ENCODE results near the gene RPL23.

Gene RPL23

DNA sequence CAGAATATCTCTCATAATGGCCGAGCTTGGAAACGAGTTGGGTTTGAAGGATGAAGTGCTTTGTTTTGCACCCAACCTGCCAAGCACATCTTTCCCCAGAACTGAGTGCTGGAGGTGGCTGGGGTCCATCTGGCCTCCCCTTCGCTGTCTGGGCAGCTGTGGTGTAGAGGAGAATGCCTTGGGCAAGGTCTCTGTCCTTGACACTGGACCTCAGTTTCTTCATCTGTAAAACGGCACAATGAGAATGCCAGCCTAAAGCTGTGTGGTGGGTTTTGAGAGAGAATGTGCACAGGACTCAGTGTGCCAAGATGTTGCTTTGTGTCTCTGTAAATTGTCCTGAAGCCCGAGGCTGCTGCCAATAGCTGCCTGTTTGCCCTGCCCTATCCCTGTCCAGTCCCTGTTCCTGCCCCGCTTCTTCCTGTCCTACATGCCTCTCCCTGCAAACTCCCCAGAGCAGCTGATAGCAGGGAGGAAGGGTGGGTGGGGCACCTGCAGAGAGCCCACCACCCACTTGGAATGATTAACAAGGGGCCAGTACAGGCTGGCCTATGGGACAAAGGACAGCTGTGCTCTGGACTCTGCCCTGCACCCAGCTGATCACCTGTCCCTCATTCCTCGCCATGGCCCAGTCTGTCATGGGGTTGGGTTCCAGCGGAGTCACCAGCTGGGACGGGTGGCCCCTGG lies 31.7 kb upstream of the RPL23 start:
- no peak for DNase-seq (ENCODE audit: low spot score)
- Histone ChIP-seq H3K9me3 (replicated peaks in 1 of 2; ENCODE audit: control insufficient read depth in 2 of 2, insufficient read depth in 1 of 2, low read depth in 1 of 2, low read length in 2 of 2) (no peaks in the 10 kb centered on the region), H3K9ac (ENCODE audit: low read depth, low read length, poor library complexity) (peak overlapping the region; percentile 60), H2AFZ (ENCODE audit: low read length) (no peak overlapping the region), H2AK5ac (ENCODE audit: low read depth, low read length) (peak overlapping the region; percentile 63), H3K27ac (replicated peaks; ENCODE audit: low read length) (peak overlapping the region; percentile 69), H4K91ac (ENCODE audit: low read depth, low read length, poor library complexity) (no peak overlapping the region), H4K8ac (ENCODE audit: low read depth, low read length) (no peak overlapping the region), H2BK5ac (ENCODE audit: low read length) (peak overlapping the region; percentile 45), H3K36me3 (replicated peaks in 1 of 2; ENCODE audit: control insufficient read depth in 2 of 2, insufficient read depth in 2 of 2, low read length in 2 of 2) (peaks cover 7 to 56% of the 10 kb centered on the region in 2 donors), H3K14ac (ENCODE audit: low read length) (no peak overlapping the region), H3K23ac (ENCODE audit: low read depth, low read length, poor library complexity) (no peak overlapping the region), H3K4me3 (ENCODE audit: low read length in 2 of 2) (no peak overlapping the region), H2BK120ac (ENCODE audit: low read depth, low read length) (no peak overlapping the region), H3K4me2 (ENCODE audit: insufficient read depth, low read length, poor library complexity, severe bottlenecking) (no peak overlapping the region), H3K18ac (ENCODE audit: low read length) (peak overlapping the region; percentile 91), H3K4ac (ENCODE audit: low read length) (peak overlapping the region; percentile 30), H3K79me1 (ENCODE audit: low read depth, low read length) (peaks cover 13% of the 10 kb centered on the region), H3K4me1 (ENCODE audit: control insufficient read depth in 2 of 2, insufficient read depth in 1 of 2, low read depth in 1 of 2, low read length in 2 of 2) (peaks cover 48 to 50% of the 10 kb centered on the region in 2 donors), H3K27me3 (ENCODE audit: control insufficient read depth in 3 of 3, insufficient read depth in 3 of 3, low read depth in 1 of 3, low read length in 3 of 3) (no peaks in the 10 kb centered on the region), H2BK15ac (ENCODE audit: low read length) (peak overlapping the region; percentile 60), H2BK12ac (ENCODE audit: low read length) (peak overlapping the region; percentile 24)
- WGBS, 2 donors (ENCODE audit: extremely low coverage in 2 of 2, insufficient read length in 2 of 2, insufficient replicate concordance in 1 of 2), result no CpG with 5 or more reads among the region's 9 CpGs

- no peak for DNase-seq (ENCODE audit: low spot score)
- H2BK120ac ChIP-seq (ENCODE audit: low read depth, low read length), result no peak overlapping the region
- no peak overlapping the region for H2BK12ac ChIP-seq (ENCODE audit: low read length)
- H4K8ac ChIP-seq (ENCODE audit: low read depth, low read length), result no peak overlapping the region
- H3K14ac ChIP-seq (ENCODE audit: low read length), result no peak overlapping the region
- H3K9me3 ChIP-seq (replicated peaks in 1 of 2; ENCODE audit: control insufficient read depth in 2 of 2, insufficient read depth in 1 of 2, low read depth in 1 of 2, low read length in 2 of 2), result no peaks in the 10 kb centered on the region
- peak overlapping the region; percentile 85 for H3K27ac ChIP-seq (replicated peaks; ENCODE audit: low read length)
- H3K79me1 ChIP-seq (ENCODE audit: low read depth, low read length), result peaks cover 13% of the 10 kb centered on the region
- no CpG with 5 or more reads among the region's 19 CpGs for WGBS, 2 donors (ENCODE audit: extremely low coverage in 2 of 2, insufficient read length in 2 of 2, insufficient replicate concordance in 1 of 2)
- no peak overlapping the region for H4K91ac ChIP-seq (ENCODE audit: low read depth, low read length, poor library complexity)
- H3K4me2 ChIP-seq (ENCODE audit: insufficient read depth, low read length, poor library complexity, severe bottlenecking), result peak overlapping the region; percentile 29
- peak overlapping the region; percentile 16 for H2AFZ ChIP-seq (ENCODE audit: low read length)
- H3K4me3 ChIP-seq (ENCODE audit: low read length in 2 of 2), result no peak overlapping the region
- no peak overlapping the region for H2BK5ac ChIP-seq (ENCODE audit: low read length)
- H3K9ac ChIP-seq (ENCODE audit: low read depth, low read length, poor library complexity), result no peak overlapping the region
- peaks cover 53 to 62% of the 10 kb centered on the region in 2 donors for H3K4me1 ChIP-seq (ENCODE audit: control insufficient read depth in 2 of 2, insufficient read depth in 1 of 2, low read depth in 1 of 2, low read length in 2 of 2)
- no peaks in the 10 kb centered on the region for H3K27me3 ChIP-seq (ENCODE audit: control insufficient read depth in 3 of 3, insufficient read depth in 3 of 3, low read depth in 1 of 3, low read length in 3 of 3)
- H3K4ac ChIP-seq (ENCODE audit: low read length), result no peak overlapping the region
- H2AK5ac ChIP-seq (ENCODE audit: low read depth, low read length), result peak overlapping the region; percentile 8
- peak overlapping the region; percentile 80 for H3K18ac ChIP-seq (ENCODE audit: low read length)
- H2BK15ac ChIP-seq (ENCODE audit: low read length), result no peak overlapping the region
- no peak overlapping the region for H3K23ac ChIP-seq (ENCODE audit: low read depth, low read length, poor library complexity)
- peaks cover 5 to 55% of the 10 kb centered on the region in 2 donors for H3K36me3 ChIP-seq (replicated peaks in 1 of 2; ENCODE audit: control insufficient read depth in 2 of 2, insufficient read depth in 2 of 2, low read length in 2 of 2)
Measured at GRCh38 chr17:38883592-38884526, 30.3 kb upstream of the RPL23 start.

DNA sequence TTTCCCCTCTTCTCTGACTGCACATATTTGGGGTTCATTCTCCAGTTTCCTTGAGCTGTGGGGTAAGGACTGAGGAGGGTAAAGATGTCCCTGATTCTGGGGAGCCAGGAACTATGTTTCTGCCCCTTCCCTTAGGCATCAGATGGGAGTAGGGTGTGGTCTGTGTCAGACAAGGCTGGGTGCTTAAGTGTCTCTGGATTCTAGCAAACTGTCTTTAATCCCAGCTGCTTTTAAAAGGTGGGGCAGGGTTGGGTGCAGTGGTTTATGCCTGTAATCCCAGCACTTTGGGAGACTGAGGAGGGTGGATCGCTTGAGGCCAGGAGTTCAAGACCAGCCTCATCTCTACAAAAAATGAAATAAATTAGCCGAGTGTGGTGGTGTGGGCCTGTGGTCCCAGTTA lies 29.3 kb upstream of the RPL23 start:
- Histone ChIP-seq H2AFZ (ENCODE audit: low read length) (no peak overlapping the region), H3K4me1 (ENCODE audit: control insufficient read depth in 2 of 2, insufficient read depth in 1 of 2, low read depth in 1 of 2, low read length in 2 of 2) (peaks cover 61 to 67% of the 10 kb centered on the region in 2 donors)
- WGBS, 2 donors (ENCODE audit: extremely low coverage in 2 of 2, insufficient read length in 2 of 2, insufficient replicate concordance in 1 of 2), result no CpG with 5 or more reads among the region's 2 CpGs

More for the DNA sequence above, 29.3 kb upstream of the RPL23 start:
- peaks cover 3 to 59% of the 10 kb centered on the region in 2 donors for H3K36me3 ChIP-seq (replicated peaks in 1 of 2; ENCODE audit: control insufficient read depth in 2 of 2, insufficient read depth in 2 of 2, low read length in 2 of 2)
- no peak overlapping the region for H3K23ac ChIP-seq (ENCODE audit: low read depth, low read length, poor library complexity)
- no peak overlapping the region for H3K4me3 ChIP-seq (ENCODE audit: low read length in 2 of 2)
- H3K27me3 ChIP-seq (ENCODE audit: control insufficient read depth in 3 of 3, insufficient read depth in 3 of 3, low read depth in 1 of 3, low read length in 3 of 3), result no peaks in the 10 kb centered on the region
- H4K8ac ChIP-seq (ENCODE audit: low read depth, low read length), result no peak overlapping the region
- no peaks in the 10 kb centered on the region for H3K9me3 ChIP-seq (replicated peaks in 1 of 2; ENCODE audit: control insufficient read depth in 2 of 2, insufficient read depth in 1 of 2, low read depth in 1 of 2, low read length in 2 of 2)
- peak overlapping the region; percentile 85 for H3K27ac ChIP-seq (replicated peaks; ENCODE audit: low read length)
- H3K4ac ChIP-seq (ENCODE audit: low read length), result no peak overlapping the region
- no peak overlapping the region for H3K14ac ChIP-seq (ENCODE audit: low read length)
- no peak overlapping the region for H3K4me2 ChIP-seq (ENCODE audit: insufficient read depth, low read length, poor library complexity, severe bottlenecking)
- no peak overlapping the region for H3K9ac ChIP-seq (ENCODE audit: low read depth, low read length, poor library complexity)
- no peak overlapping the region for H2BK120ac ChIP-seq (ENCODE audit: low read depth, low read length)
- peak overlapping the region; percentile 50 for H3K18ac ChIP-seq (ENCODE audit: low read length)
- no peak overlapping the region for H4K91ac ChIP-seq (ENCODE audit: low read depth, low read length, poor library complexity)
- peaks cover 10% of the 10 kb centered on the region for H3K79me1 ChIP-seq (ENCODE audit: low read depth, low read length)
- H2BK12ac ChIP-seq (ENCODE audit: low read length), result no peak overlapping the region
- no peak overlapping the region for H2BK5ac ChIP-seq (ENCODE audit: low read length)
- no peak overlapping the region for H2BK15ac ChIP-seq (ENCODE audit: low read length)
- no peak for DNase-seq (ENCODE audit: low spot score)
- peak overlapping the region; percentile 38 for H2AK5ac ChIP-seq (ENCODE audit: low read depth, low read length)
